HG02798 (cell line): Measurements from ENCODE around the gene NCOR1.
"Not testable (repeated sequence)": the region's sequence is repeated elsewhere in the genome, so short reads cannot be mapped to it uniquely, and the experiment has no call there.

Experiments used
- ATAC-seq: cut with Tn5 transposase; IDR thresholded peaks from one replicate; pipeline ENCODE4 v1.9.1; 2021; ENCODE audit warnings: mild to moderate bottlenecking; ENCODE audit not compliant: unreplicated experiment, poor library complexity

The NCOR1 gene

DNA sequence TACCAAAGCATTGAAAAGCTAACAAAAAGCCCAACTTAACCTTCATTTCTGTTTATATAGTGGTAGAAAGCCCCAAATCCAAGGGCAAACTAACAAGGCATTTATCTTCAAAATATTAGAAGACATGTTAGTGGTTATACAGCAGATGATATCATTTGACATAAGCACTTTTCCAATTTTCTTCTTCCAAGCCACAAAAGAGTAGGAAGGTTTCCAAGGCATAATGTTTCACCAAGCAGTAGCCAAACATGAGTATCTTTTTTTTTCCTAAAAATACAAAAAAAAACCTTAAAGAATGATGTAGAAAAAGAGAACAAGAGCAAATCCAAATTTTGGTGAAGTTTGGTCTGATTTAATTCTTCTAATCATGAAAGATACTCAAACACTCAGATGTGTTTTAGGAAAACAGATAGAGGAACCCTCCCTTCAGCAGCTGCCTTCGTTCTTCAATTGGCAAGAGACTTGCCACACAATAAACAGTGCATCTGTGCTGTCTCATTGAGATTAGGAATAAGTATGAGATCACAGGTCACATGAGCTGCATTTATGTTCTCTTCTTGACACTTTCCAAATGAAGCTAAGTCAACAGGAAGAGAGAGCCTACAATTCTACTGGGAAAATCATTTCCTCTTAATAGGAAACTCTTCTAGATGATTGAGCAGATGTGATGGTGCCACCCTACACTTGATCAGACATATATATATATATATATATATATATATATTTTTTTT is 109.0 kb downstream of the NCOR1 start:
- no peak for ATAC-seq

DNA sequence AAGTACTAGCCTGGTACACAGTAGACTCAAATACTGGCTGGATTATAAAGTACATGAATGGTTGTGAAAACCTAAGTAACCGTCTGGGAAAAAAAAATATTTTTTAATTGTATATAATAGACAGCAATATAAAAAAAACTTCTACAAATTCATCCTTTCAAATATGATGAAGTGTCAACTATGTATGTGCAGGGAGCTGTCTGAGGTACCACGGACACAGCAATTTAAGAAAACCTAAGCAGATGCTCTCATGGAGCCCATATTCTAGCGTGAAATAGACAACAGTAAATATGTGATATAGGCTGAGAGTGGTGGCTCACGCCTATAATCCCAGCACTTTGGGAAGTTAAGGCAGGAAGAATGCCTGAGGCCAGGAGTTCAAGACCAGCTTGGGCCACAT is 111.1 kb downstream of the NCOR1 start:
- ATAC-seq, result no peak

DNA sequence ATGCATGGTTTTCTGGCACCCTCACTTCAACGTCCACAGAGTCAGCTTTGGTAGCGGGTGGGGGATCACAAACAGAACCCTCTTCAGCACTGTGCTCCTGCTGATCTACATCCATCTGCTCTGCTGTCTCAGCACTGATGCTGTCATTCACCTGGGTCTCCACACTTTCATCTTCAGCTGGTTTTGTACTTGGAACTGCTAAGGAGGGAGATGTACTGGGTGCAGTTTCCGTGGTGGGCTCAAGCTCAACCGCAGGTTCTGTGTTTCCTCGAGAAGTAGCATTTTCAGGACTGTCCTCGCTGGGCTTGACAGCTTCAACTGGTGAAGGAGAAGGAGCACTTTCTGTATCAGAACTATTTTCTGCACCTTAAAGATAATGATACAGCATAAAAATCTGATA is 113.9 kb downstream of the NCOR1 start:
- ATAC-seq, result no peak

DNA sequence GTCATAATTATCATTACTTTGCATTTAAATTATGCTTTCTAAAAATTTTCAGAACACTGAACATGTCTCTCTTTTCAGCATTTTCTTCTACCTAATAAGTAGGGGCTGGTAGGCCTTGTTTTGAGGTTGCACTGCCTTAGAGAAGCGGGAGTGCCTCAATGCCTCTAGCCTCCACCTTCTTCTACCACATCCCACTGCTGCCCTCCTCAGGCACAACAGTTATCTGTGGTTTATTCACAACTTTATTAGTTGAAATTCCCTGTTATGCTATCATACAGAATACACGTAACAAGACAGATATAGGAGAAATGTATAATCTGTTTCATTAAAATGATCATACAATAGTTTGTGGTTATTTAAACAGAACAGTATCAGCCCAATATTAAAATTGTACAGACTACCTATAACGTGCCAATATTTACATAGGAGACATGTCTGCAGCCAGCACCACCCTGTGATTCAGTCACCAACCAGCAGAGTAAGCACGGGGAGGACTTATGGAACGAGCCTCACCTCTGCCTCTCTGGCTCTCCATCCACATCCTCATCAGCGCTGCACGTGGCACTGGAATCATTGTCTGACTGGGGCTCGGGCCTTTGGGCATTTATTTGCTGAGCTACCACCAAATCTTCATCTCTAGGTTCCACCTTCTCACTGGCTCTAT is 114.5 kb downstream of the NCOR1 start:
- ATAC-seq, result no peak

DNA sequence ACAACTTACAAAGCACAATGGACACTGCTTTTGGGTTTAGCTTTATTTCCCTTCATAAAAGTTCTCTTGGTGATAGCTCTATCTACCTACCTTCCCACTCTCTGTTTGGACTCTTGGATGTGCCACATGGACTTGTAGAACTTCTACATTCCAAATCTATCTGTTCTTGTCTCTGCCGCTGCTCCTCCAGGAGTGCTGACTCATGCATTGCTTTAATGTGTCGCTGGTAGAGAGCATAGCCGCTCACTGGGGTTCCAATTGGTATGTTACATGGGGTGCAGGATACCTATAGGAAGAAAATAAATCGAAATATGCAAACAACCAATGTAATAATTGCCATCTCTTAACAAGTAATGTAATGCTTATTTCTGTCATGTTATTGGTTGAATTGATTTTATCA is 123.6 kb downstream of the NCOR1 start:
- ATAC-seq, result no peak

DNA sequence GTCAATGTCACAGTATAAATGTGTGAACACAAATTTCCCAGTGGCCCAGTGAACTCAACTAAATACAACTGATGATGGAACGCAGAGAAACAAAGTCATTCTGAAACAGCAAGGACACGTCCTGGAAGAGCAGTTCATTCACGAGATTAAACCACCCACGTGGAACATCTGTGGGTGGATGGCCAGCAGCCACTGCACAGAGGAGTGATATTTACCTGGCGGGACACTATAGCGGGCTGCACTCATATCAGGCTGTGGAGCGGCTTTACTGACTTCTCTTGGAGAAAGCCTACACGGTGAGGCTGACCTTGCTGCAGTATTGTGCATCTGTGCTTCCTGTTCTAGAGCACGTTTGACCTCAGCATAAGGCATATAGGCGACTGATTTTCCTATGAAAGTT is 128.4 kb downstream of the NCOR1 start:
- ATAC-seq, result no peak

DNA sequence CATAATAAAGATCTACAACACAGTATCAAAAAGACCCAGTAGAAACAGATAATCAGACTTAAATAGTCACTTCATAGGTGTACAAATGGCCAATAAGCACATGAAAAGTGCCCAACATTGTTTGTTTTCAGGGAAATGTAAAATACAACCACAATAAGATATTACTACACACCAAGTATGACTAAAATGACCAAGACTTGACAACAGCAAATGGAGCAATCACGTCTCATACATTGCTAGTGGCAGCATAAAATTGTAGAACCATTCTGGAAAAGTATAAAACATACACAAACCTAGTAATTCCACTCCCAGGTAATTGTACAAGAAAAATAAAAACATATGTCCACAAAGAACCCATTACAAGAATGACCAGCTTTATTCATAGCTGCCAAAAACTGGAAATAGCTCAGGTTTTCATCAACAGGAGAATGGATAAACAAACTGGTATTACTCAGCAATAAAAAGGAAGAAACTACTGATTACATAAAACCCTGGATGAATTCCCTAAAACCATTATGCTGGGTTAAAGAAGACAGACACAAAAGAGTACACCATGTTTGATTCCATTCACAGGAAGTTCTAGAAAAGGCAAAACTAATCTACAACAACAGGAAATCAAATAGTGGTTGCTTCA is 130.2 kb downstream of the NCOR1 start:
- no peak for ATAC-seq

DNA sequence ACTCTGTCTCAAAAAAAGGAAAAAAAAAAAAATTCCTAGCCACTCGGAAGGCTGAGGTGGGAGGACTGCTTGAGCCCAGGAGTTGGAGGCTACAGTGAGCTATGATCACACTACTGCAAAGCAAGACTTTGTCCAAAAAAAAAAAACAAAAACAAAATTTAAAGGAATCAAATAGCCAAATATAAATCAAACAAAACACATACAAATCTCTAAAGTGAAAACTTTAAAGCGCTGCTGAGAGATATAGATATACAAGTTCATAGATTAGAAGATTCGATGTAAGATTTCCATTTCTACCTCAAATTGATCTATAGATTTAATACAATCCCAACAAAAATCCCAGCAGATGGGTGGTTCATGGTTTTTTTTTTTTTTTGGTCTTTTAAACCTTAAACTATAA is 132.1 kb downstream of the NCOR1 start:
- no peak for ATAC-seq

DNA sequence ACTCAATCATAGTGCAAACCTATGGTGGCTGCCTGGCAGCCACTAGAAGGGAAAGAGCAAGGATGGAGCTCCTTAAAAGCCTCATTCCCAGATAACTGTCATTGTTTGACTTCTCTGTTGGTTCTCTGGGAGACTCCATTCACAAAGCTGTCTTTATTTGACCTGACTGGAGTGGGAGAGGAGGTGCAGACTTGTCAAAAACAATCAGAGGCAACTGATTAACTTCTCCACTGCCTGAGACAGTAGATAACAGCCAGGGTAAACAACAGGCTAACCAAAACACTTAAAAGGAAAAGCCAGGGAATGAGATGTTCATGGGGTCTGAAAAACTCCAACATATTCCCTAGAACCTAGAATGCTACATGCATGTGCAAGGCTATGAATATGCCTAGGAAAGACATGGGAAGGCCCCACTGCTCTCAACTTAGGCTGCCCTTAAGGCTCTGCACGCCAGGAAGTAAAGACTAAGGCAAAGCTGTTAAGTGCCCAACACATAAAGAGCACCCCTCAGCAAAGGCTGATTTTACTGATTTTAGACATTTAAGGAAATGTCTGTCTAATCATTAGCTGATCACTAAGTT is 133.7 kb downstream of the NCOR1 start:
- ATAC-seq, result no peak

DNA sequence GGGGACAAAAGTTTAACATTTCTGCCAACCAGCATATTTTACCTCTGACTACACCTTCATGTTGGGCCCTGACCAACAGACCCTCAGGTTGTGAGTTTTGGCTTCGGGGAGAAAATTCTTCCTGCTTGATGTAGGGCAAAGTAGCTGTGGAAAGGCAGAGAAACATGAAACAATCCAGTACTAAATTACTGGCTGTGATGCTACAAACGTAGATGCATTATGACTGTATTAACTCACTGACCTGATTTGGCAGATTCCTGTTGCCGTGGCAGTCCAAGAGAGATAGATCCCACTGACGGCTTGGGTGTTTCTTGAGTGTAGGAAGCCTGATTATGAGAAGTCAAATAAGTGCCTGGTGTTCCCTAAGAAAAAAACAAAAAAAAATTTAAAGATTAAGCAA is 135.0 kb downstream of the NCOR1 start:
- no peak for ATAC-seq

DNA sequence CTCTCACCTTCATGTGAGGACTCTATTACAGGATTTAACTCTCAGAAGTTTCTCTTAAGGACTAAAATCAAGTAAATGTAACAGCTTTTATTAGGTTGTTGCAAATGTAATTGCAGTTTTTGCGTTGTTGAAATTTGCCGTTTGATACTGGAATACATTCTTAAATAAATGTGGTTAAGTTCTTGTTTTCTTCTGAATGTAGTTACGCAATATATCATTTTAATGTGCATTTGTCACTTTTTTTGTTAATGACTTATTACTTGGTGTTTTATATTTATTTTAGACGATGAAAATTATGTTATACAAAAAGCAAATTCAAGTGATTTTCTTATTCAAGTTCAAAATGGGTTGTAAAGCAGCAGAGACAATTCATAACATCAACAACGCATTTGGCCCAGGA is 139.4 kb downstream of the NCOR1 start:
- no peak for ATAC-seq

DNA sequence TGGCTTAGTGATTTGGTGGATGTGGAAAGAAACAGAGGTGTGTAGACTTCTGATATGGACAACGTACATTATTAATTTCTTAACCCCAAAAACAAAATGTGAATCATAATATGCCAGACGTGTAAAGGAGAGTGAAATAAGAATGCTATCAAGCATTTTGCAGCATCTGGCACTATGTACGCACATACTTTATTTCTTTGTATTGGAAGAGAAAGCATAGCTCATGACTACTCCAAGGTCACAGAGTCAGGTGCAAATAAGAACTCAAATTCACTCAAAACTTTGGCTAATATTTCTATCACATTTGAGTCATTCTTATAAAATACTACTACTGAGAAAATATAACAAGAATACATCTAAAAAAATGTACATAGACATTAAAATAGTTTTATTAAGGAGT is 140.9 kb downstream of the NCOR1 start:
- ATAC-seq, result no peak

DNA sequence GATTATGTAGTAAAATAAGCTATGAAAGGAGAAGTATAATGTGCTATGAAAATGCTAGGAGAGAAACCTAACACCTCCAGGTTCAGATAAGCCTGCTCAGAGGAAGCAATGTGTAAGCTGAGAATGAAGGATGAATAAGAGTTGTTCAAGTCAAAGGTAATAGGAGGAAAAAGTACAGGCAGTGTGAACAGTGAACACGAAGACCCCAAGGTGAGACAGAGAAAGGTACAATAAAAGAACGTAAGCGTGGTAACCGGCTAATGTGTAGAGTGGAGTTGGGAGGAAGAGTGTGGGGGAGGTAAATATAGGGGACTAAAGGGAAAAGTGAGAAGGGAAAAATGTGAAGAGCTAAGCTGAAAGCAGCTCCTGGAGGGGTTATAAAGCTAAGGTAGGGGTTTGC is 141.5 kb downstream of the NCOR1 start:
- no peak for ATAC-seq

DNA sequence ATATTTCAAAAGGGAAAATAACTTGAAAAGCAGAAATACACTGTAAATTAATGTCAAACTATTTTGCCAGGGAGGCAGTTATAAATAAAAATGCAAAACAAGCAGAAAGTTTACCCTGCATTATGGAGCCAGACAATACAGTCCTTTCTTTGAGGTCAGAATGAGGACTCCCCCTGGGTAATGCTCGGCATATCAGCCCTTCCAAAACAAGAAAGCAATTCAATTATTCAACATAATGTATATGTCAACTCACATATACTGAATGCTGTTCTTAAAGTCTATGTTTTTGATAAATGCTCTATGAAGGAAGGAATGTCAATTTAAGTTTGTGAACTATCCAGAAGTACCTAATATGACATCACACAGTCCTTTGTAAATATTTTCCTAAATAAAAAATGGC is 143.3 kb downstream of the NCOR1 start:
- ATAC-seq, result no peak

DNA sequence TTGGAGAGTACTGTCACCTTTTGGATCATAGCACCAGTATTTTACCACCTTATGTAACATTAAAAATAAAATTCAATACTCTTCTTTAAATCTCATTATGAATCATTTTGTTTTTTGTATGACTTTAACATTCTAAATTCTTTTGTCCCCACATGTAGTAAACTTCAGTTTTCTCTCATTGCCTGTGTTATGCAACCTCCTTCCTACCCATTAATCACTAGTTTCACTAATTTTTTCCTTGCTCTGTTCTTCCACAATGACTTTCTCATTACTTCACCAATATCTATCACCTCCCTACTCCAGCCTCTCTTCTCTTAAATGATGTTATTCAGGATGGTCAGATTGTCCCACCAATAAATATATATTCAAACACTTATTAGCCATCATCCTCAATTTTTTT is 147.0 kb downstream of the NCOR1 start:
- no peak for ATAC-seq

DNA sequence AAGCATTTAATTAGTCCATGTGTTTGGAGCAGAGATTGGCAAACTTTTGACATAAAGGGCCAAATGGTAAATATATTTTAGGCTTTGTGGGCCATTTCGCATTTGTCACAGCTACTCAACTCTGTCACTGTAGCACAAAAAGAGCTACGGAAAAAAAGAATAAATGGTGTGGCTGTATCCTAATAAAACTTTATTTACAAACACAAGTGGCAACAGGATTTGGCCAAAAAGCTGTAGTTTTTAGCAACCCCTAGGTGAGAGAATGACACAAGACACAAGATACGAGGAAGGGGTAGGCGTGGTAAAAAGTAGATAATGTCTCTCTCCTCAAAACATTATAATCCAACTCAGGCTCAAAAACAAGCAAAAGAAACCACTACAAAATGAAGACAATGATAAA is 149.2 kb downstream of the NCOR1 start:
- ATAC-seq, result no peak

DNA sequence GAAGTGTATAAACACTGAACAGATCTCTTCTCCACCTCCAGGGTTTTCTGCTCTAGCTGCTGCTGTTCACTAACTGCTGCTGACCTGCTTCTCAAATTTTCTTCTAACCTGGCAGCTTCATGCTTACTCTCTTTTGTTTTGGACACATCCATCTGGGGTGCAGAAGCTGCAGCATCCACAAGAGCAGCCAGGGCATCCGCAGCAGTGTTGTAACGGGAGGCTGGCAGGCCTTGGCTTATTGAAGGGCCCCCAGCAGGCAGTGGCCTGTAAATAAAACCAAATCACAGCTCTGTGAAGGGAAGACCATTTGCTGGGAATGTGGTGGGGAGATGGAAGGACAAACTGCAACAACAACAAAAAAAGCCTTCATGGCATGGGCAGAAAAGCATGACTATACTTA is 153.7 kb downstream of the NCOR1 start:
- no peak for ATAC-seq

DNA sequence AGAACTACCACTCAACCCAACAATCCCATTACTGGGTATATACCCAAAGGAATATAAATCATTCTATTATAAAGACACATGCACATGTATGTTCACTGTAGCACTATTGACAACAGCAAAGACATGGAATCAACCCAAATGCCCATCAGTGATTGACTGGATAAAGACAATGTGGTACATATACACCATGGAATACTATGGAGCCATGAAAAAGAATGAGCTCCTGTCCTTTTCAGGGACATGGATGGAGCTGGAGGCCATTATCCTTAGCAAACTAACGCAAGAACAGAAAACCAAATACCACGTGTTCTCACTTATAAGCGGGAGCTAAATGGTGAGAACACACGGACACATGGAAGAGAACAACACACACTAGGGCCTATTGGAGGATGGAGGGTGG is 160.2 kb downstream of the NCOR1 start:
- ATAC-seq, result not testable (repeated sequence)

DNA sequence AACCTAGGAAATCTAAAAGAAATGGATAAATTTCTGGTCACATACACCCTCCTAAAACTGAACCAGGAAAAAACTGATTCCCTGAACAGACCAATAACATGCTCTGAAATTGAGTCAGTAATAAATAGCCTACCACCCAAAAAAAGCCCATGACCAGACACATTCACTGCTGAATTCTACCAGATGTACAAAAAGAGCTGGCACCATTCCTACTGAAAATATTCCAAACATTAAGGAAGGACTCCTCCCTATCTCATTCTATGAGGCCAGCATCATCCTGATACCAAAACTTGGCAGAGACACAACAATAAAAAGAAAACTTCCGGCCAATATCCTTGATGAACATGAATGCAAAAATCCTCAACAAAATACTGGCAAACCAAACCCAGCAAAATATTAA is 162.8 kb downstream of the NCOR1 start:
- ATAC-seq, result no peak

DNA sequence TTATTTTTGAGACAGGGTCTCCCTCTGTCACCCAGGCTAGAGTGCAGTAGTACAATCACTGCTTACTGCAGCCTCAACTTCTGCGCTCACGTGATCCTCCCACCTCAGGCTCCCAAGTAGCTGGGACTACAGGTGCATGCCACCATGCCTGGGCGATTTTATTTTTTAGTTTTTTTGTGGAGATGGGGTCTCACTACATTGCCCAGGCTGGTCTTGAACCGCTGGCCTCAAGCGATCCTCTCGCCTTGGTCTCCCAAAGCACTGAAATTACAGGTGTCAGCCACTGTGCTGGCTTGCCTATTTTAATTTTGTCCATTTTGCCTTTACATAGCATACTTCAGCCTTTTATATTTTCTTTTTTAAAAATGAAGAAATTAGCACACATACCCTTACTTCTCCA is 164.5 kb downstream of the NCOR1 start:
- no peak for ATAC-seq

DNA sequence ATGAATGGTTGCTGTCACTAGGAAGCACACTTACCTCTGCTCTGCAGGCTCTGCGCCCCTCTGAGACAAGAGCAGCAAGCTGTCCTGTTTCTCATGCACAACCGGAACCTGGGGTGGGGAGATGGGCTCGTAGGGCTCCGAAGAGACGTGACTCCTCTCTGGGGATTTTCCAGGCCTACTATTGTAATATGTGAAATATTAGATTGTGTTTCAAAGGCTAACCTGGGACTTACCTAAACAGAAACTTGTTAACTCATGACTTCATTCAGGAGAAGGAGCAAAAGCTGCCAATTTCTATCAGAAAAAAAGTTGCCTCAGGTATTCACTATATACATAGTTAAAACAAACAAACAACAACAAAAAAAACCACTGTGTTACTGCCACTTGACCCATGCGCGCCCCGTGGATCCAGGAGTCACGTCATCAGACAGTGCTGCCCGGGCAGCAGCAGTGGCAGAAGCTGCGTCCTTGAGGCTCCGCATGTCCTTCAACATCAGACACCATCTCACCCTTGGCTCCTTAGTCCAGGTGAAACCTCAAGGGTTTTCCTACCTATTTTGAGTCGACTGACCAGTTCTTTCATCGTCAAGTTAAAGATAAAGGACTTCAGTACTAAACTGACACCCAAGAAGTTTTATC is 166.4 kb downstream of the NCOR1 start:
- ATAC-seq, result no peak
